ENCODE data around the gene SLC25A2.
"Not testable (repeated sequence)": the region's sequence is repeated elsewhere in the genome, so short reads cannot be mapped to it uniquely, and the experiment has no call there.

SLC25A2 gene

GRCh38 chr5:141322261-141322660 lies 18.4 kb upstream of the SLC25A2 start:
- in situ Hi-C loops (cut with MboI; ENCODE audit: low pct_unique_long_range_greater_than_20kb, low sequenced_read_pairs, unreplicated experiment): no loop called here
- TF ChIP-seq CTCF (IDR thresholded peaks at IDR 0.05; ENCODE audit: extremely low read depth, insufficient read depth, missing control alignments): no peak
- no peak for DNase-seq (ENCODE audit: low spot score)

- peak; percentile 93 for TF ChIP-seq CTCF (IDR thresholded peaks at IDR 0.05; ENCODE audit: extremely low read depth, insufficient read depth, missing control alignments)
- DNase-seq (ENCODE audit: low spot score): peak; percentile 89
- in situ Hi-C loops (cut with MboI; ENCODE audit: low pct_unique_long_range_greater_than_20kb, low sequenced_read_pairs, unreplicated experiment): no loop called here
These were observed 16.6 kb upstream of the SLC25A2 start, which contains the start of gene TAF7 for GRCh38 chr5:141320225-141321169. Gene TAF7 (minus strand): TSS chr5:141320784. CDS start chr5:141320044, 740 bp downstream.

- no peak for TF ChIP-seq CTCF (IDR thresholded peaks at IDR 0.05; ENCODE audit: extremely low read depth, insufficient read depth, missing control alignments)
- in situ Hi-C loops (cut with MboI; ENCODE audit: low pct_unique_long_range_greater_than_20kb, low sequenced_read_pairs, unreplicated experiment): no loop called here
- no peak for DNase-seq (ENCODE audit: low spot score)
These were observed 15.8 kb upstream of the SLC25A2 start for GRCh38 chr5:141319699-141320098.

- no peak for TF ChIP-seq CTCF (IDR thresholded peaks at IDR 0.05; ENCODE audit: extremely low read depth, insufficient read depth, missing control alignments)
- in situ Hi-C loops (cut with MboI; ENCODE audit: low pct_unique_long_range_greater_than_20kb, low sequenced_read_pairs, unreplicated experiment): no loop called here
- no peak for DNase-seq (ENCODE audit: low spot score)
These were observed 15.4 kb upstream of the SLC25A2 start for GRCh38 chr5:141319202-141319601.

GRCh38 chr5:141316963-141317362 lies 13.1 kb upstream of the SLC25A2 start:
- DNase-seq (ENCODE audit: low spot score); in situ Hi-C loops (cut with MboI; ENCODE audit: low pct_unique_long_range_greater_than_20kb, low sequenced_read_pairs, unreplicated experiment): not testable (repeated sequence)

GRCh38 chr5:141313711-141314110 lies 9.9 kb upstream of the SLC25A2 start:
- DNase-seq (ENCODE audit: low spot score): no peak
- in situ Hi-C loops (cut with MboI; ENCODE audit: low pct_unique_long_range_greater_than_20kb, low sequenced_read_pairs, unreplicated experiment): no loop called here
- TF ChIP-seq CTCF (IDR thresholded peaks at IDR 0.05; ENCODE audit: extremely low read depth, insufficient read depth, missing control alignments): no peak

GRCh38 chr5:141306630-141307029 lies 2.8 kb upstream of the SLC25A2 start:
- TF ChIP-seq CTCF (IDR thresholded peaks at IDR 0.05; ENCODE audit: extremely low read depth, insufficient read depth, missing control alignments): no peak
- no peak for DNase-seq (ENCODE audit: low spot score)
- in situ Hi-C loops (cut with MboI; ENCODE audit: low pct_unique_long_range_greater_than_20kb, low sequenced_read_pairs, unreplicated experiment): no loop called here
